Activated CD4-positive, alpha-beta T cell treated with anti-CD3 and anti-CD28 coated beads, Interleukin-2, amount 50 U/mL, for 1 hour (primary cell): ENCODE measurements around the gene ZNF747.

ENCODE experiments used
- DNase-seq: peaks from one replicate; pipeline ENCODE4 v3.0.0-alpha.2; 2020

Gene ZNF747

GRCh38 chr16:30534368-30535105 lies at the start of gene ZNF747:
Gene ZNF747 (minus strand): TSS chr16:30534858. CDS start chr16:30534679, 179 bp downstream.
- DNase-seq, result peak; percentile 91

GRCh38 chr16:30582611-30583340 lies 48.1 kb upstream of the ZNF747 start:
- DNase-seq, result no peak

- no peak for DNase-seq
Measured at GRCh38 chr16:30581457-30581856, 46.8 kb upstream of the ZNF747 start.

GRCh38 chr16:30574678-30575077 lies 40.0 kb upstream of the ZNF747 start:
- DNase-seq, result no peak

- peak; percentile 92 for DNase-seq
Measured at GRCh38 chr16:30571445-30572322, 37.0 kb upstream of the ZNF747 start, which contains the start of gene ZNF688. Gene ZNF688 (minus strand): TSS chr16:30571714. CDS start chr16:30571629, 85 bp downstream.

- DNase-seq, result no peak
Measured at GRCh38 chr16:30570636-30571444, 36.2 kb upstream of the ZNF747 start.

- no peak for DNase-seq
Measured at GRCh38 chr16:30569746-30570635, 35.3 kb upstream of the ZNF747 start.

- DNase-seq, result no peak
Measured at GRCh38 chr16:30569281-30569680, 34.6 kb upstream of the ZNF747 start.

- peak; percentile 50 for DNase-seq
Measured at GRCh38 chr16:30567991-30568638, 33.5 kb upstream of the ZNF747 start.

- DNase-seq, result peak; percentile 41
Measured at GRCh38 chr16:30567160-30567990, 32.7 kb upstream of the ZNF747 start.

- no peak for DNase-seq
Measured at GRCh38 chr16:30566531-30566930, 31.9 kb upstream of the ZNF747 start.

GRCh38 chr16:30565984-30566383 lies 31.3 kb upstream of the ZNF747 start:
- no peak for DNase-seq

GRCh38 chr16:30565526-30565925 lies 30.9 kb upstream of the ZNF747 start:
- no peak for DNase-seq

GRCh38 chr16:30562021-30562420 lies 27.4 kb upstream of the ZNF747 start:
- no peak for DNase-seq

- DNase-seq, result no peak
Measured at GRCh38 chr16:30561089-30561816, 26.6 kb upstream of the ZNF747 start.

GRCh38 chr16:30559690-30560089 lies 25.0 kb upstream of the ZNF747 start:
- no peak for DNase-seq

GRCh38 chr16:30558789-30559377 lies 24.2 kb upstream of the ZNF747 start:
- no peak for DNase-seq

GRCh38 chr16:30557957-30558788 lies 23.5 kb upstream of the ZNF747 start, which contains the start of gene ZNF764:
Gene ZNF764 (minus strand): TSS chr16:30558374. CDS start chr16:30558182, 192 bp downstream.
- DNase-seq, result peak; percentile 94
